Smooth muscle cell (in vitro differentiated cells): ENCODE results near the gene LPIN1. TPM values are rescaled to one million over a fixed set of nuclear protein-coding genes. Genes with fewer than 3 reads are reported as not detected.

Source experiments
- DNase-seq: peaks from one replicate; lab custom pipeline; 2025; ENCODE audit not compliant: unreplicated experiment; lab: John Stamatoyannopoulos, UW
- H2AFZ ChIP-seq: fragments of 200-600 bp; sonication (generic); 2 replicates; pipeline ENCODE4 v1.6.0; 2016; ENCODE audit warnings: antibody characterized with exemption, low read depth, mild to moderate bottlenecking
- H3F3A ChIP-seq: fragments of 200-600 bp; sonication (generic); 2 replicates; pipeline ENCODE4 v1.6.0; 2017; ENCODE audit warnings: antibody characterized with exemption, low read depth
- H3K27ac ChIP-seq: fragments of 200-600 bp; sonication (generic); 2 replicates; pipeline ENCODE4 v1.5.1; 2016; ENCODE audit warnings: low read depth, mild to moderate bottlenecking
- H3K27me3 ChIP-seq: fragments of 200-600 bp; sonication (generic); 2 replicates; pipeline ENCODE4 v1.6.1; 2016; ENCODE audit warnings: low read depth, mild to moderate bottlenecking
- H3K36me3 ChIP-seq: fragments of 200-600 bp; sonication (generic); 2 replicates; pipeline ENCODE4 v1.5.1; 2016; ENCODE audit warnings: low read depth
- H3K4me1 ChIP-seq: fragments of 200-600 bp; sonication (generic); 2 replicates; pipeline ENCODE4 v1.5.1; 2016; ENCODE audit warnings: low read depth
- H3K4me2 ChIP-seq: fragments of 200-600 bp; sonication (generic); 2 replicates; pipeline ENCODE4 v1.6.0; 2016; ENCODE audit warnings: mild to moderate bottlenecking
- H3K4me3 ChIP-seq: fragments of 200-600 bp; sonication (generic); 2 replicates; pipeline ENCODE4 v1.5.1; 2016; ENCODE audit warnings: mild to moderate bottlenecking
- H3K79me2 ChIP-seq: fragments of 200-600 bp; sonication (generic); 2 replicates; pipeline ENCODE4 v1.6.0; 2016; ENCODE audit warnings: low read depth, mild to moderate bottlenecking
- H3K9ac ChIP-seq: fragments of 200-600 bp; sonication (generic); 2 replicates; pipeline ENCODE4 v1.6.0; 2016; ENCODE audit warnings: low read depth
- H3K9me3 ChIP-seq: fragments of 200-600 bp; sonication (generic); replicated peaks from 2 replicates; pipeline ENCODE4 v1.5.1; 2016; ENCODE audit warnings: low read depth
- H4K20me1 ChIP-seq: fragments of 200-600 bp; sonication (generic); 2 replicates; pipeline ENCODE4 v1.6.0; 2016; ENCODE audit warnings: low read depth
- CTCF ChIP-seq: fragments of 200-600 bp; sonication (generic); IDR thresholded peaks from 2 replicates; pipeline ENCODE4 v1.5.1; 2017; ENCODE audit warnings: borderline replicate concordance, mild to moderate bottlenecking, antibody characterized with exemption; ENCODE audit not compliant: insufficient read depth, poor library complexity, severe bottlenecking
- WGBS: methylation state at CpG from one replicate; pipeline ENCODE4 v1.1.7; 2016; ENCODE audit warnings: low lambda C conversion rate; 5-methylcytosine and 5-hydroxymethylcytosine counted together
- polyA plus RNA-seq: library from polyadenylated mRNA; unstranded; fragments of >200 nt; fragmentation: Nextera tagmentation; extraction: Ambion mirVana; gene quantifications from 2 replicates; pipeline ENCODE4 v1.2.1, GENCODE V29; 2016
- total RNA-seq: library from RNA; depleted of rRNA; stranded (reverse); fragments of >200 nt; gene quantifications from 2 replicates; pipeline ENCODE4 v1.2.3, GENCODE V29; 2014

LPIN1 gene
- total and polyA plus RNA-seq, 2 experiments from 2014 or later: 13.8 to 17.9 TPM

DNA sequence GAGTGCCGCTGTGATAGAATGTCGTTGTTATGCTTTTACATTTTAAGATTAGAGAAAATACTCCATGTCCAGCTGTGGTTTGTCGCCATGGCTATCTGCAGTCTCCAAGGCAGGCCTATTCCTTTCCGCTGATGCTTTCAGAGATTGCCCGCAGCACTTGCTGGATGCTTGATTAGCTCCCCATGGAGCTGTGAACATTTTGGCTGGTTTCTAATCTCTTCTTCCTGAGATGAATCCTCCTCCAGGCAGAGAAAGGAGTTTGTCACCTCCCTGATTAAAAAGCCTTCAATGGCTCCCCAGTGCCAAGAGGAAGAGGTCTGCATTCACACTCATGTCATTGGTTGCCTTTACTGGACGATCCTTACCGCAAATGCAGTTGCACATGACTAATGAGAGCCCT is 32.6 kb upstream of the LPIN1 start:
- no peaks in the 10 kb centered on the region for H3K9me3 ChIP-seq
- H3K4me3 ChIP-seq: no peak overlapping the region
- WGBS: 83% methylated on average over 7 of the region's 7 CpGs
- H3K4me2 ChIP-seq: no peak overlapping the region
- no peak for TF ChIP-seq CTCF
- no peaks in the 10 kb centered on the region for H3K4me1 ChIP-seq
- H3K36me3 ChIP-seq: no peaks in the 10 kb centered on the region
- no peak overlapping the region for H2AFZ ChIP-seq
- H3K9ac ChIP-seq: no peak overlapping the region
- H3F3A ChIP-seq: no peaks in the 10 kb centered on the region
- no peak for DNase-seq
- no peak overlapping the region for H3K27ac ChIP-seq
- H3K27me3 ChIP-seq: peaks cover 8% of the 10 kb centered on the region
- H3K79me2 ChIP-seq: no peaks in the 10 kb centered on the region
- no peaks in the 10 kb centered on the region for H4K20me1 ChIP-seq

GRCh38 chr2:11715987-11716652 is 30.3 kb upstream of the LPIN1 start:
- Histone ChIP-seq H2AFZ (no peak overlapping the region), H3K27ac (no peak overlapping the region)

GRCh38 chr2:11716689-11717321 is 29.6 kb upstream of the LPIN1 start:
- Histone ChIP-seq H4K20me1 (no peaks in the 10 kb centered on the region), H3K4me1 (no peaks in the 10 kb centered on the region), H3K4me2 (no peak overlapping the region), H3K9ac (no peak overlapping the region), H3K9me3 (no peaks in the 10 kb centered on the region), H3K79me2 (no peaks in the 10 kb centered on the region), H2AFZ (no peak overlapping the region), H3K27me3 (peaks cover 11% of the 10 kb centered on the region), H3F3A (no peaks in the 10 kb centered on the region), H3K27ac (no peak overlapping the region), H3K36me3 (no peaks in the 10 kb centered on the region), H3K4me3 (no peak overlapping the region)
- no peak for TF ChIP-seq CTCF
- DNase-seq: no peak
- WGBS: 79% methylated on average over 8 of the region's 8 CpGs

More at GRCh38 chr2:11715987-11716652, 30.3 kb upstream of the LPIN1 start:
- no peaks in the 10 kb centered on the region for H3F3A ChIP-seq
- no peak for DNase-seq
- no peak overlapping the region for H3K9ac ChIP-seq
- no peaks in the 10 kb centered on the region for H3K79me2 ChIP-seq
- 96% methylated on average over 12 of the region's 12 CpGs for WGBS
- H3K27me3 ChIP-seq: peaks cover 11% of the 10 kb centered on the region
- no peaks in the 10 kb centered on the region for H3K4me1 ChIP-seq
- no peaks in the 10 kb centered on the region for H3K9me3 ChIP-seq
- TF ChIP-seq CTCF: no peak
- no peaks in the 10 kb centered on the region for H3K36me3 ChIP-seq
- no peaks in the 10 kb centered on the region for H4K20me1 ChIP-seq
- H3K4me2 ChIP-seq: no peak overlapping the region
- no peak overlapping the region for H3K4me3 ChIP-seq
